Upper lobe of left lung (tissue), 6 donors: Measurements from ENCODE around the gene FBLN5. TPM values are rescaled to one million over a fixed set of nuclear protein-coding genes. Genes with fewer than 3 reads are reported as not detected.
A peak's percentile ranks its signal among the peaks of the same experiment; 100 is the strongest.

Source experiments
- ATAC-seq, 2 donors: fragments of 200-7000 bp; cut with Tn5 transposase; one replicate each; pipeline ENCODE4 v1.9.1; 2022; ENCODE audit warnings: mild to moderate bottlenecking in 2 of 2, moderate library complexity in 2 of 2; ENCODE audit not compliant: low FRiP score in 2 of 2
- DNase-seq, 2 donors: peaks; one replicate each; pipeline ENCODE4 v3.0.0-alpha.2; 2019 to 2020
- H3K27ac ChIP-seq, 4 donors: fragments of 200-600 bp; sonication (generic); one replicate each; pipeline ENCODE4 v1.5.1; 2016 to 2019
- H3K27me3 ChIP-seq, 4 donors: fragments of 200-600 bp; sonication (generic); one replicate each; pipeline ENCODE4 v1.5.1; 2017 to 2019
- H3K36me3 ChIP-seq, 4 donors: fragments of 200-600 bp; sonication (generic); one replicate each; pipeline ENCODE4 v1.5.1; 2016 to 2019
- H3K4me1 ChIP-seq, 4 donors: fragments of 200-600 bp; sonication (generic); one replicate each; pipeline ENCODE4 v1.5.1; 2018 to 2019
- H3K4me3 ChIP-seq, 4 donors: fragments of 200-600 bp; sonication (generic); one replicate each; pipeline ENCODE4 v1.5.1; 2017 to 2019; ENCODE audit warnings: mild to moderate bottlenecking in 2 of 4, moderate library complexity in 1 of 4
- H3K9me3 ChIP-seq, 4 donors: fragments of 200-600 bp; sonication (generic); one replicate each; pipeline ENCODE4 v1.5.1; 2018 to 2019
- EP300 ChIP-seq, 4 donors: sonication (generic); formaldehyde crosslinking; IDR thresholded peaks; one replicate each; pipeline ENCODE4 v1.5.1; 2017; ENCODE audit warnings: antibody characterized with exemption in 4 of 4, control low read depth in 2 of 4
- POLR2A ChIP-seq, 4 donors: fragments of 450-650 bp; IDR thresholded peaks; one replicate each; pipeline ENCODE4 v1.5.1; 2016 to 2017; ENCODE audit warnings: antibody characterized with exemption in 4 of 4, mild to moderate bottlenecking in 2 of 4
- POLR2AphosphoS5 ChIP-seq, 2 donors: sonication (generic); formaldehyde crosslinking; IDR thresholded peaks; one replicate each; pipeline ENCODE4 v1.5.1; 2017; ENCODE audit warnings: antibody characterized with exemption in 2 of 2
- WGBS, 2 donors: methylation state at CpG; one replicate each; pipeline ENCODE4 v1.1.5; 2017 to 2018; 5-methylcytosine and 5-hydroxymethylcytosine counted together
- total RNA-seq, 6 donors: library from RNA; depleted of rRNA in 4 of 6; stranded (reverse); fragments of >200 nt in 4 of 6; gene quantifications; one replicate each; pipeline versions ENCODE4 v1.1.0 to v1.2.1, GENCODE V29; 2016 to 2021
- TF ChIP-seq, protein P1 (sequence below), 6 experiments: fragments of 450-650 bp in 4 of 6; fragments of 200-600 bp in 2 of 6; sonication (generic) in 2 of 6; IDR thresholded peaks; one replicate each; pipeline ENCODE4 v1.5.1; 2016 to 2019; ENCODE audit warnings: antibody characterized with exemption in 6 of 6
- donor health status: DM: no; HTN: no; CAD: no; lungs with moderate emphysema.
- donor health status: DM: no; HTN: yes; CAD: no; lungs with severe emphysema.

Gene FBLN5
- total RNA-seq, 6 donors from 2014 or later: 53.8 to 196 (median 133) TPM

DNA sequence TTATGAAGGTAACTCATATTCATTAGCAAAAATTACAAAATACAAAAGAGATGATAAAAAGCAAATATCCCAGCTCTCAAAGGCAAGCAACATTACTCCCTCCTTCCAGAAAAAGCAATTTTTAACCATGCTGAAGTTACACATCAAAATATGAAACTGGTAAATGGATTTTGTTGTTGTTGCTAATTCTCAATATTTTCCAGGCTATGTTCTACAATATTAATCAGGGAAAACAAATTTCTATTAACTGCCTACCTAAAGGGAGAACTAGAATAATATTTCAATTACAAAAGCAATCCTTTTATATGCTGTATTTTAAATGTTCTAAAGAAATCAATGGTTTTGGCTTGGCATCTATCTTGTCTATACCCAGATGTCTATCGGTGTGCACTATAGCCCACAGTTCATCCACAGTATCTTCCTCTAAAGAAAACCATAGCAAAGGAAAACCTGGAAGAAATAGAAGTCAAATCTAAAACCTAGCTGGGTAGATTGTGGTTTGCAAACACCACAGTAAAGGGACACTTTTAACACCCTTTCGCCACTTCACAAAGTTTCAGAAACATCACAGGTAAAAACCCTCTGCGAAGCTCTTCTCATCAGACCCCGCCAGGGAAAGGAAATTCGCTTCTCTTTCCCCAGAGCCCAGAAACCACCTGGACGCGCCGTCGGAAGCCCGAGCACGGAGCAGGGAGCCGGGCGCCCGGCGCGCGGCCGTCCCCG lies 112.1 kb downstream of the FBLN5 start:
- ATAC-seq: no peak
- H3K9me3 ChIP-seq: no peaks in the 10 kb centered on the region
- DNase-seq: no peak
- TF ChIP-seq, protein P1, sequence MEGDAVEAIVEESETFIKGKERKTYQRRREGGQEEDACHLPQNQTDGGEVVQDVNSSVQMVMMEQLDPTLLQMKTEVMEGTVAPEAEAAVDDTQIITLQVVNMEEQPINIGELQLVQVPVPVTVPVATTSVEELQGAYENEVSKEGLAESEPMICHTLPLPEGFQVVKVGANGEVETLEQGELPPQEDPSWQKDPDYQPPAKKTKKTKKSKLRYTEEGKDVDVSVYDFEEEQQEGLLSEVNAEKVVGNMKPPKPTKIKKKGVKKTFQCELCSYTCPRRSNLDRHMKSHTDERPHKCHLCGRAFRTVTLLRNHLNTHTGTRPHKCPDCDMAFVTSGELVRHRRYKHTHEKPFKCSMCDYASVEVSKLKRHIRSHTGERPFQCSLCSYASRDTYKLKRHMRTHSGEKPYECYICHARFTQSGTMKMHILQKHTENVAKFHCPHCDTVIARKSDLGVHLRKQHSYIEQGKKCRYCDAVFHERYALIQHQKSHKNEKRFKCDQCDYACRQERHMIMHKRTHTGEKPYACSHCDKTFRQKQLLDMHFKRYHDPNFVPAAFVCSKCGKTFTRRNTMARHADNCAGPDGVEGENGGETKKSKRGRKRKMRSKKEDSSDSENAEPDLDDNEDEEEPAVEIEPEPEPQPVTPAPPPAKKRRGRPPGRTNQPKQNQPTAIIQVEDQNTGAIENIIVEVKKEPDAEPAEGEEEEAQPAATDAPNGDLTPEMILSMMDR (IDR thresholded peaks at IDR 0.05): no peak
- TF ChIP-seq POLR2A (IDR thresholded peaks at IDR 0.05) (no peak), EP300 (IDR thresholded peaks at IDR 0.05) (no peak), POLR2AphosphoS5 (IDR thresholded peaks at IDR 0.05) (no peak)
- H3K4me3 ChIP-seq: peak overlapping the region; percentile 55 to 72 (median 60)
- peak overlapping the region; percentile 79 to 93 (median 88) for H3K27ac ChIP-seq
- WGBS, 2 donors: 8 to 12% methylated on average over 11 to 18 of the region's 19 CpGs
- H3K27me3 ChIP-seq: peaks cover 0 to 9% (median 5%) of the 10 kb centered on the region in 4 donors
- no peaks in the 10 kb centered on the region for H3K36me3 ChIP-seq
- peaks cover 8 to 17% (median 12%) of the 10 kb centered on the region in 4 donors for H3K4me1 ChIP-seq

DNA sequence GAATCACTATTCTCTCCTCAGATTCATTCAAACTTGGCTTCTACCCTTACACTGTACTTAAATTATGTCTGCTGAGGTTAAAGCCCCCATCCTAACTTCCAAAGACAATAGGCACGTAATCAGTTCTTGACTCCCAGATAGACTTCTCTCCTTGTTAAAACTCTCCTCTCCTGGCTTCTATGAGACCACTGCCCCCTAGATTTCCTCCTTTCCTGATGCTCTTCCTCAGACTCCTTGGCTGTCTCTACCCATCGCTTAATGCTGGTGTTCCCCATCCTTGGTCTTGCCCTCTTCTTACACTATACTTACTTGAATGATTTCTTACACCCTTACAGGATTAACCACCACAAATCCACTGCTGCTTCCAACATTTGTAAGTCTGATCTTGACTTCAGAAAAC lies 112.9 kb downstream of the FBLN5 start:
- Histone ChIP-seq H3K36me3 (no peaks in the 10 kb centered on the region), H3K27me3 (peaks cover 0 to 9% (median 5%) of the 10 kb centered on the region in 4 donors), H3K4me3 (peak overlapping the region in 3 of 4 donors; percentile 56 to 72 (median 64)), H3K9me3 (no peaks in the 10 kb centered on the region), H3K27ac (peak overlapping the region in 3 of 4 donors; percentile 4 to 56 (median 9)), H3K4me1 (peaks cover 10 to 17% (median 12%) of the 10 kb centered on the region in 4 donors)
- WGBS, 2 donors: 48 to 67% methylated on average over 2 of the region's 2 CpGs
- DNase-seq (no peak), ATAC-seq (no peak)
- TF ChIP-seq, protein P1 (IDR thresholded peaks at IDR 0.05): no peak
- no peak for TF ChIP-seq EP300 (IDR thresholded peaks at IDR 0.05)
- no peak for TF ChIP-seq POLR2A (IDR thresholded peaks at IDR 0.05)
- no peak for TF ChIP-seq POLR2AphosphoS5 (IDR thresholded peaks at IDR 0.05)

DNA sequence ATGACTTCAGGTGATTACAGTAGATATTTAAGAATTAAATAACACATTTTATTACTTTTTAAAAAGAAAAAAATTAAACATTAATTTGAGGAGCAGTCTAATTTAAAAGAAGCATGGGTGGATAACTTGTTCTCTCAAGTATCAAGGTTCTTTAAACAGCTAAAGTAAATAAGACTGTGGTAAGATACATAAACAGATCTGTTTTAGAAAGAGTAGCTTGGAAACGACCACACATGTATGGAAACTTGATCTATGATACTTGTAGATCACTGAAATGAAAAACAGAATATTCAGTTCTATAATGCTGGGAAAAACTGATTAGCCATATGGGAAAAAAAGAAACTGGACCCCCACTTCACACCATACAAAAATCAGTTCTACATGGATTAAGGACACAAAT lies 116.2 kb downstream of the FBLN5 start:
- no peak for ATAC-seq
- Histone ChIP-seq H3K27me3 (peaks cover 0 to 5% (median 4%) of the 10 kb centered on the region in 4 donors), H3K9me3 (no peaks in the 10 kb centered on the region), H3K27ac (peak overlapping the region; percentile 9 to 48 (median 19)), H3K4me3 (no peak overlapping the region), H3K4me1 (peaks cover 3 to 8% (median 4%) of the 10 kb centered on the region in 4 donors), H3K36me3 (no peaks in the 10 kb centered on the region)
- TF ChIP-seq POLR2A (IDR thresholded peaks at IDR 0.05): no peak
- TF ChIP-seq EP300 (IDR thresholded peaks at IDR 0.05): no peak
- TF ChIP-seq POLR2AphosphoS5 (IDR thresholded peaks at IDR 0.05): no peak
- WGBS, 2 donors: 13 to 26% methylated on average over 1 of the region's 1 CpG
- no peak for DNase-seq

DNA sequence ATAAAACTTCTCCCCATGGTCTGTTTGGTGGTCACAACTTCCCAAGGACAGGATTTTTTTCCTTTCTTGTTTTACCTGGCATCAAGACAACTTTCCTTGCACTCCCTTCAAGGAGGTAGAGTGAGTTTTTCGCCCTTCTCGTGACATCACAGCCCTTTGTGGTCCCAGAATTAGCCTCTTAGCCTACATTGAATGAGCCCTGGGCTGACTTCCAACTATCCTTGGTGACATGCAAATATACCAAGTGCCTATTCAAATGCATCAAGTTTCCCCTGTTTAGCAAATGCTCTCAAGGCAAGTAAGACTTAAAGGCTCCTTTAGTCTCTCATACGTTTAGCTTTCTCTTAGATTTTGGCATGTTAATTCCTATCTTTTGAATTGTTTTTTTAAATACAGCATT lies 116.7 kb downstream of the FBLN5 start:
- TF ChIP-seq POLR2A (IDR thresholded peaks at IDR 0.05) (no peak), POLR2AphosphoS5 (IDR thresholded peaks at IDR 0.05) (peak in 1 of 2 donors; percentile 25), EP300 (IDR thresholded peaks at IDR 0.05) (peak in 1 of 4 donors; percentile 82)
- TF ChIP-seq, protein P1 (IDR thresholded peaks at IDR 0.05): no peak
- DNase-seq: peak in 1 of 2 donors; percentile 87

DNA sequence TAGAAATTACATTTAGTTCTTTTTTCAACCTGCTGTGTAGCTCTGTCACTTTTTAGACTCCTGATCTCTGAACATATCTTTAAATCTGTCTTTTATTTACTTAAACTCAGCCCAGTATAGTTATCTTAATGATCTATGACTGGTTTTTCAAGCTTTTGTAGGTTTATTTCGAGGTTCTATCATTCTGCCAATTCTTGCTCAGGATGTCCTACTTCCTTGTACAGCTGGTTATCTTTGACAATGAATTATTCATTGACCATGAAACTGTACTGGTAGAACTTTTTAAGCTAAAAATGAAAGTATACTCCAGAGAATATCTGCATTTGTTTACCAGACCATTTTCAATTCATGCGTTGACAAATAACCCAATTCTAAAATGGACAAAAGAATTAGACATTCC lies 118.0 kb downstream of the FBLN5 start:
- no peak for TF ChIP-seq POLR2A (IDR thresholded peaks at IDR 0.05)
- TF ChIP-seq POLR2AphosphoS5 (IDR thresholded peaks at IDR 0.05): no peak
- TF ChIP-seq, protein P1 (IDR thresholded peaks at IDR 0.05): no peak
- no peak for TF ChIP-seq EP300 (IDR thresholded peaks at IDR 0.05)
- no peaks in the 10 kb centered on the region for H3K27me3 ChIP-seq
- no peak for ATAC-seq
- no peak overlapping the region for H3K27ac ChIP-seq
- H3K4me3 ChIP-seq: no peak overlapping the region
- DNase-seq: no peak
- H3K9me3 ChIP-seq: no peaks in the 10 kb centered on the region
- H3K4me1 ChIP-seq: peaks cover 0 to 8% (median 3%) of the 10 kb centered on the region in 4 donors
- WGBS, 2 donors: 52 to 53% methylated on average over 2 of the region's 2 CpGs
- H3K36me3 ChIP-seq: no peaks in the 10 kb centered on the region

More for the DNA sequence above, 116.7 kb downstream of the FBLN5 start:
- H3K36me3 ChIP-seq: no peaks in the 10 kb centered on the region
- H3K4me1 ChIP-seq: peaks cover 0 to 8% (median 3%) of the 10 kb centered on the region in 4 donors
- no peak overlapping the region for H3K4me3 ChIP-seq
- H3K27me3 ChIP-seq: no peaks in the 10 kb centered on the region
- peak overlapping the region in 3 of 4 donors; percentile 29 to 48 (median 41) for H3K27ac ChIP-seq
- peak; percentile 65 to 86 for ATAC-seq
- WGBS, 2 donors: 39 to 47% methylated on average over 3 of the region's 3 CpGs
- no peaks in the 10 kb centered on the region for H3K9me3 ChIP-seq
